AG08395 (cell line): Measurements from ENCODE around the gene KLHDC10.
"Not testable (repeated sequence)": the region's sequence is repeated elsewhere in the genome, so short reads cannot be mapped to it uniquely, and the experiment has no call there.

Experiments
- DNase-seq: peaks from one replicate; pipeline ENCODE4 v3.0.0; 2012; ENCODE audit warnings: mixed read lengths, low spot score

Gene KLHDC10

DNA sequence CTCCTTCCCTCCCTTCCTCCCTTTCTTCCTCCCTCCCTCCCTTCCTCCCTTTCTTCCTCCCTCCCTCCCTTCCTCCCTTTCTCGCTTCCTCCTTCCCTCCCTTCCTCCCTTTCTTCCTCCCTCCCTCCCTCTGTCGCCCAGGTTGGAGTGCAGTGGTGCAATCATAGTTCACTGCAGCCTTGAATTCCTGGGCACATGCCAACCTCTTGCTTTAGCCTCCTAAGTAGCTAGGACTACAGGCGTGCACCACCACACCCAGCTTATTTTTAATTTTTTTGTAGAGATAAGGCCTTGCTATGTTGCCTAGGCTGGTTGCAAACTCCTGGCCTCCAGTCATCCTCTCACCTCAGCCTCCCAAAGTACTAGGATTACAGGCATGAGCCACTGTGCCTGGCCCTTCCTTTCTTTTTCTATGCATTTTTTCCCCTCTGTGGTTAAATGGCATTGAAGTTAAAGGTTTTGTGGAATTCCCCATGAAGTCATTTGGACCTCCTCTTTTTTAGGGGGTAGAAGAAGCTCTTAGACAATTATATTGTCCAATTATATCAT, 9.6 kb downstream of the KLHDC10 start:
- DNase-seq, result no peak

DNA sequence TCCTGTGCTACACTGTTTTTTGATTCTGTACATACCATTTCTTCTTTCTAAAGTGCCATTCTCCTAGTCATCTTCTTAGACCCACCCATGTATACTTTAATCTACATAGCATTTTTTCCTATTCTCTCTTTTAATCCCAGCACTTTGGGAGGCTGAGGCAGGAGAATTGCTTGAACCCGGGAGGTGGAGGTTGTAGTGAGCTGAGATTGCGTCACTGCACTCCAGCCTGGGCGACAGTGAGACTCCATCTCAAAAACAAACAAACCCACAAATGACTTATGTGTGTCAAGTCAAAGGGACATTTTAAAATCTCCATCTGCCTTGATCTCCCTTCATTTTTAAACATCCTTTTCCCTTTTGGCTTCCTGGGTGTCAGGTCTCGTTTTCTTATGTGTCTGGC, 13.2 kb downstream of the KLHDC10 start:
- DNase-seq, result not testable (repeated sequence)

DNA sequence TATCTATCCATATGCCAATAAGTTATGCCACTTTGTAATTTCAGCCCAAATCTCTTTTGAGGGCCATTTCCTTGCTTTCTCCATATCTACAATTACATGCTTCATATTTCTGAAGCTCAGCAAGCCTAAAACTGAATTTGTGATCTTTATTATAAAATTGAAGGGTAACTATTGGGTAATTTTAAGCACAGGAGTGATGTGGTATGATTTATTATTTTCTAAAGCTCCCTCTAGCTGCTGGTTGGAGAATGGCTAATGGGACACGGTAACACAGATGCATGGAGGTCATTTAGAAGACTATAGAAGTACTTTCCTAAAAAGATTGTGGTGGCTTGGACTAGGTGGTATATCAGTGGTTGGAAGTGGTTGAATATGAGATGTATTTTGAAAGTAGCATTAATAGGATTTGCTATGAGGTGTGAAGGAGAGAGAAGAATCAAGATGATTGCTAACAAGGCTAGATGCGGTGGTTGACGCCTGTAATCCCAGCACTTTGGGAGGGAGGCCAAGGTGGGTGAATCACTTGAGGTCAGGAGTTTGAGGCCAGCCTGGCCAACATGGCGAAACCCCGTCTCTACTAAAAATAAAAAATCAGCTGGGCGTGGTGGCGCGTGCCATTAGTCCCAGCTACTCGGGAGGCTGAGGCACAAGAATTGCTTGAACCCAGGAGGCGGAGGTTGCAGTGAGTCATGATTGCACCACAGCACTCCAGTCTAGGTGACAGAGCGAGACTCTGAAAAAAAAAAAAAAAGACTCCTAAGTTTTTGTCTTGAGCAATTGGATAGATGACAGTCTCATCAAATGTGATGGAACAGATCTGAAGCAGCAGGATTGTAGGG, 13.9 kb downstream of the KLHDC10 start:
- no peak for DNase-seq

DNA sequence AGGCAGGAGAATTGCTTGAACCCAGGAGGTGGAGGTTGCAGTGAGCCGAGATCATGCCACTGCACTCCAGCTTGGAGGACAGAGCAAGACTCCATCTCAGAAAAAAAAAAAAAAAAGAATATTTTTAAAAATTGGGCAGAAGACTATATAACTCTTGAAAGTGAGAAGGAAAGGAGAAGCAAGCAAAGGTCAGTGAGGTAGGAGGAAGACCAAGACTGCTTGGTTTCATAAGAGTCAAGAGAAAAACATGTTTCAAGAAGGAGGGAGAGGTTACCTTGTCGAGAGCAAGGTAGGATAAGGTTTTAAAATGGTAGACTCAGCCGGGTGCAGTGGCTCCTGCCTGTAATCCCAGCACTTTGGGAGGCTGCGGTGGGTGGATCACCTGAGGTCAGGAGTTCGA, 14.9 kb downstream of the KLHDC10 start:
- DNase-seq, result not testable (repeated sequence)

DNA sequence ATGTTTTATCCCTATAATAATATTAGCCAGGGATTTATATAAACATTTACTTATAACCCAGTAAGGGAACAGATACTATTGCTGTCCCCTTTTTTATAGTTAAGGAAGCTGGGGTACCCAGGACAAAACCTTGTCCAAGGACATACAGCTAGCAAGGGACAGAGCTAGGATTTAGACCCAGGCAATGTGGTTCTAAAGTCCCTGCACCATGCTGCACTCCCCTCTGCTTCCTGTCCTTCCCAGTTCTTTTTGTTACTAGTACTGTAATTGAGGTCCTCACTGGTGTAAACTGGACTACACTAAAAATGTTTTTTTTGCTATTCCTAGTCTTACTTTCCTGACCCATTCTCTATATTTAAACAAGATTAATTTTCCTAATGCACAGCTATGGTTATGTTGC, 16.6 kb downstream of the KLHDC10 start:
- no peak for DNase-seq

DNA sequence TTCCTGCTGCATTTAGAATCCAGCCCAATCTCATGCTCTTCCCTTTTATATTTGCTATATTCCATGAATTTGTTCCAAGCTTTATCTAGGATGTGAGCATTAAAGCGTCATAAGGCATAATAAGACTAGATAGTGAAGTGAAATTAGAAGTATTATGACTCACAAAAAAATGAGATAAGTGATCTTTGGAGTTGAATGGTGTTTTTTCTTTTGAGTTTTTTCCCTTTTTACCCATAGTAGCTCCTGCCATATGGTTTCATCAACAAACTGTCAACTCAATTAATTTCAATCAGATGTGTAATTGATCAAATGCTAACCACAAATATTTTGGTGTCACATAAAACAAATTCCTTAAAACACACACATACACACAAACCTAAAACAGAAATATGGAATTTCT, 17.0 kb downstream of the KLHDC10 start:
- no peak for DNase-seq

DNA sequence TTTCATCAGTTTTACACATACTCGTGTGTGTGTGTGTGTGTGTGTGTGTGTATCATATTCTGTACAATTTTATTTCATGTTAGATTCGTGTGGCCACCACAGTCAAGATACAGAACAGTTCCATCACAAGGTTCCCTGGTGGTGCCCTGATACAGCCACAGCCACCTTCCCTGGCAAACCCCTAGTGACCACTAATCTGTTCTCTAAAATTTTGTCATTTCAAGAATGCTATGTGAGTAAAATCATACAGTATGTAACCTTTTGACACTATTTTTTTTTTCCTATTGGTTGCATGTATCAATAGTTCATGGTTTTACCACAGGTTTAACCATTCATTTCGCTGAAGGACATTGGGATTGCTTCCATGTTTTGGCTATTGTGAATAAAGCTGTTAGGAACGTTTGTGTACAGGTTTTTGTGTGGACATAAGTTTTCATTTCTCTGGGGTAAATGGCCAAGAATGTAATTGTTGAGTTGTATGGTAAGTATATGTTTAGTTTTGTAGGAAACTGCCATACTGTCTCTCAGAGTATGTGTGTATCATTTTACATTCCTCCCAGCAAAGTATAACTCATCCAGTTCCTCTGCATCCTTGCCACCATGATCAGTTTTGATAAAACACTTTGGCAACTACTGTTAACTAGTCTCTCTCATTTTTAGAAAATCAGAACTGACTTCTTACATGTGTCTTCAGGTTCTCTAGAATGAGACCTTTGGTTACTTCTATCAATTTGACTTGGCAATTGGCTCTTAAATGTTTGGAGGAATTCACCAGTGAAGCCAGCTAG, 20.6 kb downstream of the KLHDC10 start:
- DNase-seq, result no peak

DNA sequence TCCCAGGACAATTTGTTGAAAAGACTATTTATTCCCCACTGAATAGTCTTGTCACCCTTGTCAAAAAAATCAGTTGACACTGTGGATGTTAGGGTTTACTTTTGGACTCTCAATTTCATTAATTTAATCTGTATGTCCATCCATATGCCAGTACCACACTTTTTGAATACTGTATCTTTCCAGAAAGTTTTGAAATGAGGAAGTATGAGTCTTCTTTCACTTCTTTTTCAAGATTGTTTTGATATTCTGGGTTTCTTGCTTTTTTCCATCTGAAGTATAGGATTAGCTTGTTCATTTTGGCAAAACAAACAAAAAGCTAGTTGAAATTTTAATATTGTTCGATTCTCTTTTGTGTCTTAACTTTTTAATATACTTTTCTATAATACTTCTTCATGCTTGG, 21.7 kb downstream of the KLHDC10 start:
- DNase-seq, result no peak

DNA sequence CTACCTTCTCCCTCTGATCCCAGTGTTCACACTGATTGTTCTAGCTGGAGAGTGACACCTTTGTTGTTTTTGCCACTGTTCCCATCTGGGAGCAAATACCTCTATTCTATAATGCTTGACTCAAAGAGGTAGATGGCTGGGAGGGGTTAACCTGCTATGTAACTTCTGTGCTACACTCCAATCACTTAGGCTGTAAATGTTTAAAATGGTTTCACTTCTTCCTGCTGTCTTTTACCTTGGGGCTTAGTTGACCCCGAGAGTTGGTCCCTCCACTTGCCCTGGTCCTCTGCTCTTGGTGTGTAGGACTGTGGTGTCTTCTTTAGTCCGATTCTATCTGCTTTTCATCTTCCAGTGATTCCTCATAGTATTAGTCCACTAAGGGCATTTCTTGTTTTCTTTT, 22.3 kb downstream of the KLHDC10 start:
- no peak for DNase-seq

DNA sequence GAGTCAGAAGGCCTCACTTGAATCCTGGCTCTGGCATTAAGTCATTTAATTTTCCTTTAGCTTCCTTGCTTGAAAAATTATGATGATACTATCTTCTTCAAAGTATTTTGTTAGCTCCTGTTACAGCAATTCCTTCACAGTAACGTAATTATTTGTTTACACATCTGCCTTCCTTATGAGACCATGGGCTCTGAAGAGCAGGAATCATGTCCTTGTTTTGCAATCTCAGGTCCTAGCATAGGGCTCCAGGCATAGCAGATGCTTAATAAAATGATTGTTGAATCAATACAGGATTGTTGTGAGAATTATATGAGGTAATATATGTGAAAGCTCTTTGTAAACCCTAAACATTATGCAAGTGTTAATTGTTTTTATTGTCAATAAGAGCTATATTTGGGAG, 25.5 kb downstream of the KLHDC10 start:
- DNase-seq, result peak; percentile 68

DNA sequence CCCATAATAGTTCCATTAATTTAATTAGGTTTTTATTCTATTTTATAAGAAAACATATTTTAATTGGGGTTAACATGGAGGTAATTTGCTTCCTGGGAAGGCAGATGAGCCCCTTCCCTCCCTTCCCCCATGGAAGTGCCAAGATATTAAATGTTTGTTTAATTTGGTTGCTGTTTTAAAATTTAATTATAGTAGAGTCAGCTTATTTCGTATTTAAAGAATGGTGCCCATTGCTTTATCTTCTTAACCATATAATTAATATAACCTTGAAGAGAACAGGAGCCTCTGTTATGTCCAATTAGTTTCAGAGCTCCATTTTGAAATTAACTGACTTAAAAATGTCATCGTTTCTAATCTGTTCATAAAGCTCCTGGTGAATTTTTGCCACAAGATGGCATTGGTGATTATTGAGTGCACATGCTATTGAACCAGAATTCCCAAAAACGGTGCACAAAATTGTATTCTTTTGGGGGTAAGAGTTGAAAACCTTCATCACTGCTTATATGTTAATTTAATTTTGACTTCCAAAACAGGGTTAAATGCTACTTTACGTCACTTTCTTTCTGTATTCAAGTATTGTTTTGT, 26.0 kb downstream of the KLHDC10 start:
- no peak for DNase-seq

DNA sequence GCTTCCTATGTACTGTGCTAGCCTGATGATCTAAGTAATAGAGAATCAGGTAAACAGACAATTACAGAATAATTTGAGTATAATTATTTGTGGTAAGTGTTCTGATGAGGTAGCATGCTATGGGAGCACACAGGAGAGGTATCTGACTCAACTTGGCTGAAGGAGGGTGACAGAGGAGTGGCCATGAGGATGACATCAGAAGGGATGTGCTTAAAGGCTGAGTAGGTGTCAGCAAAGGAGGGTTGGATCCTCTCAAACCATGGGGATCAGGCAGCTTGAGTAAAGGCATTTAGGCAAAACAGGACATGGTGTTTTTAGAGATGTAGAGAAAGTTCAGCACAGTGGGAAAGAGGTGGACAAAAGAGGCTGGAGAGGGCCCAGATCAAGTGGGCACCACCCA, 29.0 kb downstream of the KLHDC10 start:
- DNase-seq, result no peak

DNA sequence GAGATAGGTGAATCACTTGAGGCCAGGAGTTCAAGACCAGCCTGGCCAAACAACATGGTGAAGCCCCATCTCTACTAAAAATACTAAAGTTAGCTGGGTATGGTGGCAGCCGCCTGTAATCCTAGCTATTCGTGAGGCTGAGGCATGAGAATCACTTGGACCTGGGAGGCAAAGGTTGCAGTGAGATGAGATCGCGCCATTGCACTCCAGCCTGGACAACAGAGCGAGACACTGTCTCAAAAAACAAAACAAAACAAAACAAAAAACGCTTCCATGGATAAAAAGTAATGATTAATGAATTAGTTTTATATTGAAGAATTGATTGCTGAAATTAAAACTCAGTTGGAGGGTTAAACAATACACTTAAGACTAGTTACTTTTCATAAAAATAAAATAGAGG, 32.3 kb downstream of the KLHDC10 start:
- no peak for DNase-seq

DNA sequence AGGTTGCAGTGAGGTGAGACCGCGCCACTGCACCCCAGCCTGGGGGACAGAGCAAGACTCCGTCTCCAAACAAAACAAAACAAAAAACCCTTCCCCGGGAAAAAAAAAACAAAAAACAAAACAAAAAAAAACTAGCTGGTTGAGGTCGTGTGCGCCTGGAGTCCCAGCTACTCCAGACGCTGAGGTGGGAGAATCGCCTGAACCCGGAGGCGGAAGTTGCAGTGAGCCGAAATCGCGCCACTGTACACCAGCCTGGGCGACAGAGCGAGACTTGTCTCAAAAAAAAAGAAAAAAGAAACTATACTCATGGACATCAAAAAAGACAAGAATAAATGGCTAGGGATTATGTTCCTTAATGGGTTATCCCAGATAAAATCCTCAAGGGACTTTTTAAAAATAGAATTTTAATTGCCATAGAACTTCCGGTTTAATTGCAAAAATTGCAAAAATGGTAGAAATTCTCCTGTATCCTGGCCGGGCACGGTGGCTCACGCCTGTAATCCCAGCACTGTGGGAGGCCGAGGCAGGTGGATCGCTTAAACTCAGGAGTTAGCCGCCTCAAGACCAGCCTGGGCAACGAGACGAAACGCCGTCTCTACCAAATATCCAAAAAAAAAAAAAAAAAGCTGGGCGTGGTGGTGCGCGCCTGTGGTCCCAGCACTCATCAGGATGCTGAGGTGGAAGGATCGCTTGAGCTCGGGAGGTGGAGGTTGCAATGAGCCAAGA, 37.8 kb downstream of the KLHDC10 start:
- DNase-seq, result no peak

DNA sequence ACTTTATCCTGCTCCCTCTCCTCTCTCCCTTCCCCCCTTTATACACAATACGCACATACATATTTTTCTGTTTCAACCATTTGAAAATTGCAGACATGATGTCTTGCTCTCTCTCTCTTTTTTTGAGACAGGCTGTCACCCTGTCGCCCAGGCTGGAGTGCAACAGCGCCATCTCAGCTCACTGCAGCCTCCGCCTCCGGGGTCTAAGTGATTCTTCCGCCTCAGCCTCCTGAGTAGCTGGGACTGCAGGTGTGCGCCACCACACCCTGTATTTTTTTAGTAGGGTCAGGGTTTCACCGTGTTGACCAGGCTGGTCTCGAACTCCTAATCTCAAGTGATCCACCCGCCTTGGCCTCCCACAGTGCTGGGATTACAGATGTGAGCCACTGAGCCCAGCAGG, 38.5 kb downstream of the KLHDC10 start:
- no peak for DNase-seq

DNA sequence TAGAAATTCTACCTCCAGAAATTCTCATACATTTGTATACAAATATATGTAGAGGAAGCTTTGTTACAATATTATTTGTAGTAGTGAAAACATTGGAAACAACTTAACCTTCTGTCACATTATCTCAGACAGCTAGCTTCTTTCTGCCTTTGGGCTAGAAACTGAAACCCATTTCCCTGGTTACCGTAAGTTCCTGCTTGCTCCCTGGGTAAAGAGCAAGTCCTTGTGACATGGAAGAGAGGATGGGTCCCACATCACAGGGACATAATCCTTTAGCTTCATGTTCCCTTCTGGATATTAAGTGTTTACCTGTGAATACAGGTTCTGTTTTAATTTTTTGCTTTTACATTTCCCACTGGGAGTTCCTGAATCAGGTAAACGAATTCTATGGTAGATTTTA, 41.8 kb downstream of the KLHDC10 start:
- no peak for DNase-seq

DNA sequence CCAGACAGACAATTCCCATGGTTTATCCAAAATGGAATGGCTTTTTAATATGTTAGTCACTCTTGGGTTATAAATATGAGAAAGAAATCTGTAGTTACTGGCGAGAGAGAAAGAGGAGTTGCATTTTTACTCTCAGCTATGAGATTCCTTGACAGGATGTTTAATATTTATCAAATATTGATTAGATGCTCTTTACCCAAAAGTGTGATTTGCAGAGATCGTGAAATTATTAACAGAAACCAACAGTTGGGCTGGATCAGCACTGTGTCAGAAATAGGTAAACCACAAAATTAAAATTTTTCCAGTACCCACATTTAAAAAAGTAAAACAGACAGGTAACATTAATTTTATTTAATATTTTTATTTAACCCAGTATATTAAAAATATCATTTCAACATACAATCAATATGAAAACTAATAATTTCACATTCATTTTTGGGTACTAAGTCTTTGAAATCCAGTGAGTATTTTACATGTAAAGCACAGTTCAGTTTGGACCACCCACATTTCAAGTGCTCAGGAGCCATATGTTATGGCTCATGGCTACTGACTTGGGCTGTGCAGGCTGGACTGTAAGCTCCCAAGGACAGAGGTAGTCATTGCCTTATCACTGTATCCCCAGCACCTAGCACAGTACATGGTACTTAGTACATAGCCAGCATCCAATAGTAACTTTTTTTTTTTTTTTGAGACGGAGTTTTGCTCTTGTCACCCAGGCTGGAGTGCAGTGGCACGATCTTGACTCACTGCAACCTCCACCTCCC, 42.5 kb downstream of the KLHDC10 start:
- no peak for DNase-seq

DNA sequence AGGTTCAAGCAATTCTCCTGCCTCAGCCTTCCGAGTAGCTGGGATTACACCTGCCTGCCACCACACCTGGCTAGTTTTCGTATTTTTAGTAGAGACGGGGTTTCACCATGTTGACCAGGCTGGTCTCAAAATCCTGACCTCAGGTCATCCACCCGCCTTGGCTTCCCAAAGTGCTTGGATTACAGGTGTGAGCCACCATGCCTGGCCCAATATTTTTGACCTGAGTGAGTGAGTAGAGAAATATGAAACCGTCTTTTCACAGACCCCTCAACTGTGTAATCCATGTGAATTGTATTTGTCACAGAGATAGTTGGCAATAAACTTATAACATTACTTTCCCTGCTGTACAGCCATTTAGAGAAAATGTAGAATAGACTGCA, 43.1 kb downstream of the KLHDC10 start:
- not testable (repeated sequence) for DNase-seq

DNA sequence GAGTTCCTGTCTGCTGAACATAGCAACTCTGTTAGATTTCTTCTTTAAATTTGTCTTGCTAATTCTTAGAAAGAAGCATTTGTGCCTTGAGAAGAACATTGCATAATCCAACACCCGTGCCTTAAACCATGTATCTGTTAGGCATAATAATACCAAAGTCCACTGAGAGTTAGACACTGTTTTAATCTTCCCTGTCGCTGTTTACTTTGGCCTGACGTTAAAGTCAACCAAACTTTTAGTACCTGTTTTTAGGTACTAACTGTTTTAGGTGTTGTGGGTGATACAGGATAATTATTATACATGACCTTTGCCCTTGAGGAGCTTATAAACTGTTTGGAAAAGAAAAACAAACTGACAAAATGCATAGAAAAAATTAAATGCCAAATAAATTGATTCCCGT, 43.6 kb downstream of the KLHDC10 start:
- DNase-seq, result no peak

DNA sequence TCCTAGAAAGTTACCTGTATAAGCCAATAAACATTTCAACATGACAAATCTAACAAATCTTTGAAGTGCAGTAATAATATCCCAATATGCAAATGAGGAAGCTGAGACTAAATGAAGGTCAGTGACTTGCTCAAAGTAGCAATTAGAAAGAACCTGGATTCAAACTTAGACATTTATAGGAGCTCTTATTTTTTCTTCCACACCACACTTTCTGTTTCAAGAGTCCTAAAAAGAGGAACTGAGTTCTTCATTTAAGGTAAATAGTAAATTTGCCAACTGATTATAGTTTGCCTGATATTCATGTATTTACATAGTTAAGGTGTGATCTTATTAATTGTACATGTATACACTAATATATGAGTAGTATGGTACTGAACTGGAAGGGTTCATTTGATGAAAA, 44.0 kb downstream of the KLHDC10 start:
- DNase-seq, result no peak

DNA sequence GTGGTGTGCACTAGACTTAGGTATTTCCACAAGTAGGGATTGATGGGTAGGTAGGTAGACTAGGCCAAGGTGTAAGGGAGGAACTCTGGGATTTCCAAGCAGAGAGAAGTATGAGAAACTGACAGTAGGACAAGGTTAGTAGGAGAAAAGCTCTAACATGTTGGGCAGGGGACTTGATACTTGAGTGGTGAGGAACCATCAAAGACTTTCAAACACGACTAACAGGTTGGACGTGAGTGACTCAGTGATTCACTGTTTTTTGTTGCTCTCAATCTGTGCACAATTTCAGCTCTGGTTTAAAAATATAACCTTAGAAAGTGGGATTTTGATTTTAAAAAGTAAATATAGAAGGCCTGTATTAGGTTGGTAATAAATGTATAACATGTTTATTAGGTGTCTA, 44.4 kb downstream of the KLHDC10 start:
- DNase-seq, result no peak
